Occipital lobe (tissue), 2 donors: Measurements from ENCODE around the gene SMIM41. TPM values are rescaled to one million over a fixed set of nuclear protein-coding genes. Genes with fewer than 3 reads are reported as not detected.

Experiments used
- DNase-seq: peaks from one replicate; lab custom pipeline; 2025; lab: John Stamatoyannopoulos, UW
- total RNA-seq: library from RNA; depleted of rRNA; stranded (reverse); fragments of >200 nt; gene quantifications from one replicate; pipeline ENCODE4 v1.2.3, GENCODE V29; 2014

SMIM41 gene
- total RNA-seq, result not detected

DNA sequence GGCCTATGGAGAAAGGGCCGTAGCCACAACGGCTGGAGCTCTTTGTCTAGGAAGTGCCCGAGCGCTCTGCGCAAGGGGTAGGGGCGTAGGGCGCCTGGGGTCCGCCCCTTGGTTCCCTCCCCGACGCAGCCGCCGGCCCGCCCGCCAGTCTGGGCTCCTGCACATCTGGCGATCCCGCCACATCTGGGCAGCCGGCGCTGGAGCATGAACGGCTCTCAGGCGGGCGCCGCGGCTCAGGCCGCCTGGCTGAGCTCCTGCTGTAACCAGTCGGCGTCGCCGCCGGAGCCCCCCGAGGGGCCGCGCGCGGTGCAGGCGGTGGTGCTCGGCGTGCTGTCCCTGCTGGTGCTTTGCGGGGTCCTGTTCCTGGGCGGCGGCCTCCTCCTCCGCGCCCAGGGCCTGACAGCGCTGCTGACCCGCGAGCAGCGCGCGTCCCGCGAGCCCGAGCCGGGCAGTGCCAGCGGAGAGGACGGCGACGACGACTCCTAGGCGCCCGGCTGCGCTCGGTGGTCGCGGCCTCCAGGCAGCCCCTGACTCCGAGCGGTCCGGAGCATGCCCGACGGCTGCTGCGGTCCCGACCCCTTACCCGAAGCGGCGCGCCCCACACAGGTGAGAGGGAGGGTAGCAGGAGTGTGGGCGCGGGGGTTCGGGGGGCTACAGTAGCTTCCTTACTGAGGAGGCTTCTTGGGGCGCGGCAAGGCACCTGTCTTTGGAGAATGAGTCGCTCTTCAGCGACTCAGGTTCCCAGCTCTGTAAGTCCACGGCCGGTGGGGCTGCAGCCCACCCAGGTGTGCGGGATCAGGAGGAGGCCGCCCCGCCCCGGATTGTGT lies at the start of gene SMIM41:
SMIM41 (plus strand) TSS at position 129 of the 827 bp plus-strand sequence; CDS start at position 205, 76 bp downstream.
- no peak for DNase-seq

DNA sequence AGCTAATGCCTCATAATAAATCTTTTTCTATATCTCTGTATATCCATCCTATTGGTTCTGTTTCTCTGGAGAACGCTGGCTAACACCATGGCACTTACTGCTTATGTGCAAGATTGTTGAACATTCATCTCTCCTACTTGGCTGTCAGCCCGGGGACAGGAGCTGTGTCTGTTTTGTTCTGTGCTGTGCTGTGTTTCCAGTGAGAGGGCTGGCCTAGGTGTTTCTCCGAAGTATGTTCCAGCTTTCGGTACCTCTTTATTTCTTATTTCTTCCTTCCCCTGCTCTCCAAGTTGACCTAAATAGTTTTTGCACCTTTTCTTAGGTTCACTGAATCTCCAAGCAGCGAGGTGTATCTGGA lies 47.1 kb upstream of the SMIM41 start:
- DNase-seq, result peak; percentile 44

DNA sequence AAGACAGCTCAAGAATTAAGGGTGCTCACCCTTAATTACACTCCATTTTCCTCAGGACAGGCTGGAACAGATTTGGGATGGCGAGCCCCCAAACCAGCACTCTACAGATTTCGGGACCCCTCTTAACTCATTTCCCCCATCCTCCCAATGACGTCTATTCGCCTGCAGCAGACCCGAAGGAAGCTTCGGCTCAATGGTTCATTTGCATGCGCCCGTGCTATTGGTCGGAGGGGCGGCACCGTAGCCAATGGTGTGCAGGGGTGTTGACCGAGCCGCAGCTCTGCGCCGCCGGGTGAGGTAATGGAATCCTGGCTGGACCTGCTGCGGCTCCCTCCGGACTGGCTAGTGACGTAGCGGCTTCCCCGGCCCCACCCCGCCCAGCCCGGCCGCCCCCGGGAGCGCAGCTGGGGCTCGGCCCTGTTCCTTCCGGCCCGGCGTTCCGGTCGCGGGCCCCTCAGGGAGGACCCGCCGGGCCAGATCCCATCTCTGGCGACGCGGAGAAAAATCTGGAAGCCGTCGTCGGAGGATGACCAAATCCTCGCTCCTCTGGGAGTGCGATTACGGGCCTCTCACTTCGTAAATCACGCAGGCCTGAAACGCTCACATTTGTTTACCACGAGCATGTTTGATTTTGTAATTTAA lies 46.6 kb upstream of the SMIM41 start:
- peak; percentile 95 for DNase-seq

DNA sequence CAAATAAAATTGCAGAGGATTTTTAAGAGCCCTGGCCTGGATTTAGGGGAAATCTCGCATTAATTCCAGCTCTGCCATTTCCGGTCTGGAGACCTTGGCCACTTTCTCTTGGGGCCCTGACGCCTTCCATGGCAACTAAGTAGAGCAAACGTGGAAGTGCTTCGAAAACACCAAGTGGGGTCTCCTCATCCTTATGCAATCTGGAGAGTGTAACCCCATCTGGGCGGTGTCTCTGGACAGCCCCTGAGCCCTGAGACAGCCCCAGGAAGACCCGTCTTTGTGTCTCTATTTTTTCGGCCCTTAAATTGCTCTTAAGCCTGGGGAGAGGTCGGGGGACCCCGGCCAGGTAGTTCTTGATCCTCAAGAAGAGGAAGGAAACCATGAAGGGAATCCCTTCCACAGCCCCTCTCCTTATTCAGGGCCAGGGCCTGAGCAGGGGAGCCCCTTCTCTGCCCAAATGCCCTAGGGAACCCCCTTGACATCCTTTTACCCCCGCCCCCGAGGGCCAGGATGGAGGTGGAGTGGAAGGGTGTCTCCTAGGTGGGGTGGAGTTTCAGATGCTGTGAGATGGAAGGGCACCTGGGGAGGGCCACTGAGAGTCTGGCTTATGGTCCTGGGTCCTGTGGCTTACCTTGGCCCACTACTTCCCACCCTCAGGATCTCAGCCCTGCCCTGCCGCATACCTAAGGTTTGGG lies 45.9 kb upstream of the SMIM41 start:
- DNase-seq, result no peak

DNA sequence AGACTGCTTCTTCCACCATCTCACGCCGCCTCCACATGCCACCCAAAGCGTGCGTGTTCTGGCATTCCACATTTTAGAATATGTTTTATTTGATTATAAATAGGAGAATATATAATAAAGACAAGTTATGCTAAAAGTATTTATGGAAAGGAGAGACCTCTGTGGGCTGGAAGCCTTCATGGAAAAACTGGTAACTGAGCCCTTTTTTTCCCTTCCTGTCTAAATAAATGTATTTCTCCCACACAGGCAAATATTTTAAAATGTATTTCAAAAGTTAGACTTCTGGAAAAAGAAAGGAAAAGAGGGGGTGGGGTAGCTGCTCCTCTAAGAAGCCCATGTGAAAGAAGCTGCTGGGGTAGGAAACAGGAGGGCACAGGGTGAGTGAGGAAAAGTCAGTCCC lies 44.3 kb upstream of the SMIM41 start:
- DNase-seq, result no peak

DNA sequence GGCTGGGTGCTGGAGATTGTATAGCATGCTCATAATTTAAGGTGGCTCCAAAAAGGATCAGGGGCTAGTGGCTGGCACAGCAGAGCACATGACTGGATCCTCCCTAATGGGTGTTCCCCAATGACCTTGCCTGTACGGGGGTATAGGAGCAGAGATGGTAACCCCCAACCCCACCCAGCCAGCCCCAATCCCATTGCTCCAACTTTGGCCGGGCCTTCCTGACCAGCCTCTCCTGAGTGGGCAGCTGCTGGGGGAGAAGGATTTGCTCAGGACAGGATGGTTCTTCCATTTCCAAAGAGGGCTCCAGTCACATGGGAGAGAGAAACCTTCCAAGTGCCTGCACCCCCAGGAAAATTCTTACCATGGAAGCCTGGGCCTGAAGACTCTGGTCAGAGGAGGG lies 43.6 kb upstream of the SMIM41 start:
- DNase-seq, result no peak

DNA sequence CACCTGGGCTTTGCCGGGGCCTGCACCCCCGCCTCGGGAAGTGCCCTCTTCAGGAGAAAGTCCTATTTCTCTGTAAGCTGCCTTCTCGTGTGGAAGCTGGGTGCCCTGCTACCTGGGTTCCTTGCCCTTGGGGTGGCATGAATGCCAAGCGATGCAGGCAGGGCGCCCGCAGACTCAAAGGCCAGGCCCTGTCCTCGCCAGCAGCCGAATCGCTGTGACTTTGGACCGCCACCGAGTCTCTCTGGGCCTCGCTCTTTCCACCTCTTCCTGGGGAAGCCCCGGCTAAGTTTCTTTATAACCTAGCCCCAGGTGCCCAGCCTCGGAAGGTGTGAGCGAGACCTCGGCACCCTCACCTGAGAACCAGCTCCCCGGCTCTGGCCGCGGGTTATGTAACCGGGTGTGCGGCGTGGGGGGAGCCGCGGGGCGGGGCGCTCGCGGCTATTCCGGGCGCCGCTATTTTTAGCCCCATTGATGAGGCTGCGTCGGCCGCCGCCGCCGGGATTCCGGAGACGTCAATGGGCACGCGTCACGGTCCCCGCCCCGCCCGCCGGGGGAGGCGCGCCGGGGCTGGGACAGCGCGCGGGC lies 42.8 kb upstream of the SMIM41 start:
- DNase-seq, result peak; percentile 49

DNA sequence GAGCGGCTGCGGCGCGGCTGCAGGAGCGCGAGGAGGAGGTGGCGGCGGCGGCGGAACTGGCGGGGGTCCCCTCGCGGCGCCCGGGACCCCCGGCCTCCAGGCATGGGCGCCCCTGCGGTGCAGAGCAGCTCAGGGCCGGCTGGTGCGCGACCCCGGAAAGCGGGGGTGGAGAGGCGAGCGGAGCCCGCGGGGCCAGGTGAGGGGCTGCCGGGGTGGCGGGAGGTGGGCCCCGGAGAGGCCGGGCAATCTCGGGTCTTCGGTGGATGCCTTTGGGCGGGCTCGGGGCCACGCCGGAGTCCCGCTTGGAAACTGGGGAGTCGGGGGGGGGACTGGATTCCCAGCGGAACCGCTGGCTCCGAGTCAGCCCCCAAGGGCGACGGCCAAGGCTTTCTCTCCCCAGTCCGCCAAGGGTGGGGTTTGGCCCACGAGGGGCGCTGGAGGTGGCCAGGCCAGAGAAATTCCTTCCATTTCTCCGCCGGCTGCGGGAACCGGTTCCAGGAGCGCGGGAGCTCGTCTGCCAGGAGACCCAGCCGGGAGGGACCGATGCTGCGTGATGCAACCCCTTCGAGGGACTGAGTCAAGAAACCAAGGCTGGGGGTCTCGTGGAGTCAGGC lies 42.1 kb upstream of the SMIM41 start:
- DNase-seq, result no peak

DNA sequence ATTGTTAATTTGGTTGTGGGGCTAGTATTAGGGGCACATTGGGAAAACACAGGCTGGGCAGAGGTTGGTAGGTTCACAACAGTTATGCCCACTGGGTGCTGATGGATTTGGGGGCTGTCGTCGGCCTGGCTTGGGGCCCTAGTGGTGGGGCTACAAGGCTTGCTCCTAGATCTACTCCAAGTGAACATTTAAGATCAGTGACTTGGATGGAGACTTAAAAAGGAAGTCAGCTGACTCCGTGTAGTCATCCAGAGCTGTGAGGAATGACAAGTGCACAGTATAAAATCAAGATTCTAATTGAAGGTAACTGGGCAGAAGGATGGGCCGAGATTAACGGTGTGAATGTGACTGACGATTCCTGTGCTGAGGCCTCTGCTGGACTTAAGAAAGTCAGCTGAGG lies 41.1 kb upstream of the SMIM41 start:
- DNase-seq, result no peak

DNA sequence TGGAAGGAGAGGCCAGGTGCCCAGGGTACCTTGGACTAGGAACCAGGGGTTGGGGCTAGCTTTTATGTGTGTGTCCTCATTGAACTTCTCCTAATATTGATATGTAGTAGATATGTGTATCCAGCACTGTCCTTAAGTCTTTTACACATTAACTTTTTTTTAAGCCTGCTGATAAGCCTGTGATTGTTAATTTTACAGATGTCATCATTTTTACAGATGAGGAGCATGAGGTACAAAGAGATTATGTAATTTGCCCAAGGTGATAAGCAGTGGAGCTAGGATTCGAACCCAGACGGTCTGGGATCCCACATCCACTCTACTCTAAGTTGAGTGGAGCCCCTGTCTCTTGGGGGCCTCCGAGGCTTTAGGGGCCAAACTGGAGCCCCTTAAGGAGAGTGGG lies 38.5 kb upstream of the SMIM41 start:
- no peak for DNase-seq

DNA sequence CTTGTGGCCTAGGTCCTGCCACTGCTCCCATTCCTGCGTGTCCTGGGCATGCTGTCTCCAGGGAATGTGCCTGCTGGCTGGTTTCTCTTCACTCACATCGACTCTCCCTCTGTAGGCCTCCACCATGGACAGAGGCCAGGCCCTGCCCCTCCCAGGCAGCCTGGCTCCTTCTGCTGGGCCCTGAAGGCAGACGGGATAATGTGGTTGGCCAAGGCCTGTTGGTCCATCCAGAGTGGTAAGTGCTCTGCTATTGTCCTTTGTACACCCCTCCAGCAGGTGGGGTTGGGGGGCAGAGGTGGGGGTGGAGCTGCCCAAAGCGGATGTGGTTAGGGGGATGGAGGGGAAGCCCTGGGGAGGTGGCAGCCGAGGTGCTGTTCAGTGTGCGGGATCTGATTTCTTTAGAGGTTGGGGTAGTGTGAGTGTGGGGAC lies 37.8 kb upstream of the SMIM41 start:
- DNase-seq, result no peak

DNA sequence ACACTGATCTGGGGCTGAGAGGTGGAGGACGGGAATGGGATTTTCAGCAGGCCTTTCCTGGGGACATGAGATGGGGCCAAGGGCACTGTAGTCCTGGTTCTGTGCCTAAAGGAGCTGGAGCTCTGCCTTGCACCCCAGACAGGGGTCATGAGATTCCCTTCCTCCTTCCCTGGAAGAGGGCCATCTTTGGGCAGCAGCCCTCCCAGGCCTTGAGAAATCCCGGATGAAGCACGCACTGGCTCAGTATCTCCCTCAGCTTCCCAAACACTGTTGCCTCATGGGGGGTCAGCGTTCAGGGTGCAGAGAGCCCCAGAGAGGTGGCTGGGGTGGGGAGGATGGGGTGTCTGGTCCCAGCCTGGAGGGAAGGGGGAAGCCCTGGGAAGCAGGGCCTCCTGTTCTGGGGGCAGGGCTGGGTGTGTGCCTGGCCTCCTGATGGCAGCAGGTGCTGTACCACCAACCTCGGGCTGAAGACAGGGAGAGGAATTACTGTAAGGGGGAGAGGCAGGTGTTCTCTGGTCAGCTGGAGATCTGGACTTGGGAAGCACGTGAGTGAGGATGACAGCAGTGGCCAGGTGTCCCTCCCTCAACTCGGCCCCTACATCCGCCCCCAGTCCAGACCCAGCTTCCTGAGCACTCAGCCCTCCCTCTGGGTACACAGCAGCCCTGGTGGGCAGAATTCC lies 36.7 kb upstream of the SMIM41 start:
- DNase-seq, result no peak

DNA sequence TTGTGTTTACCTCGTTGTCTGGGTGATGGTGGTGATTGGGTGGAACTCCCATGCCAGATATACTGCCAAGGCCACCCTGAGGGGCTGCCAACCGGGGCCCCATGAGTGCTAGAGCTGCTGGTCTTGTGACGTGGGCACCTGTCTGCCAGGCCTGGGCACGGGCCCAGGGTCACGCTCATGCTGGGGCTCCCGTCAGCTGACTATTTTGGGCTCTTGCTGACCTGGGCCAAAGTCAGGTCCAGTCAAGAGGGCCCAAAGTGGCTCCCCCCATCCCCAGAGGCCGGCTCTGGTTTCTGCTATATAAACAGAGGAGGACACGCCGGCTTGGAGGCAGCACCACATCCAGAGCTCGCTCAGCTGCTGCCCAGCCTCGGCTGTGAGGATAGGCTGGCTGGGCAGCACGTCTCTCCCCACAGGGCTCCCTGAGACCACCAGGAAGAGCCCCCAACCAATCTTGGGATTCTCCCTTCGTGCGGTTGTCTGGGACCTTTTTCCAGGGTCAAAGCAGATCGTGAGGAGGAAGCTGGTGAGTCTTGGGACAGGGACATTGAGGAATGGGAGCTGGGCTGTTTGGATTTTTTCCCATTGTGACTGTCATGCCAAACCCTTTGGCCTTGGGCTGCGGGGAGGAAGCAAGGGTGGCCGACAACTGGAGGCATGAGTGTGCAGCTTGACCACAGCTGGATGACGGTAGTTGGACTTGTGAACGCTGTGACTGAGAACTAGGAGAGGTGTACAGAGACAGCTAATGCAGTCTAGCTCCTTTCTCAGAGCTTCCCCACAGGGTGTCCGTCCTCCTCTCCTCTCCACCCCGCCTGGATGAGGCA lies 35.9 kb upstream of the SMIM41 start:
- DNase-seq, result no peak

DNA sequence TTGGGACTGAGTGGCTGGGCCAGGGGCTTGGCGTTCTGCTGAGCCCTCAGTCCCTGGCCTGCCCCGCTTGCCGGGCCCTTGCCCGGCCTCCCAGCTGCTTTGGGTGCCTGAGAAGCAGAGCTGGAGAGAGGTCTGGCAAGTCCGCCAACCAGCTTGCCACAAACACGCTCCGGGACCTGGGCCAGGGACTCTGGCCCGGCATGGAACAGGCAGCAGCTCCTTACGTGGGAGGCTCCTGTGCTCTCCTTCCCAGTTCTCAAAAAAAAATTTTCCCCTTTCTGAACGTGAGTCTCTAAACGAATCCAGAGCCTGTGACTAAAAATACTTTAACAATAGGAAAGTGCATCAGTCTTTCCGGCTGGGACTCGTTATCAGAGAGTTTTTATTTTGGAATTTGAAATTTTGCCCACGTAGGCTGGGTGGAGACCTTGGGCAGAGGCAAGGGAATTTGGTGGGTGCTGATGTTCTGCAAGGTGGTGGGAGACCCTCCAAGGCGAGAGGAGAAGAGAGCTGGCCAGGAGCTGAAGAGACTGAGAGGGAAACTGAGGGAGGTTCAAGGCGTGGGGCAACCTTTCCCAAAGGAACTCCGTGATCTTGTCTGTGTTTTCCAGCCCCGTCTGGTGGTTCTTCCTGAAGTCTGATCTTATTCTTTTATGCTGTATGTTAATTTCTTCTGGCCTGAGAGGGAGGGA lies 35.1 kb upstream of the SMIM41 start:
- peak; percentile 57 for DNase-seq

DNA sequence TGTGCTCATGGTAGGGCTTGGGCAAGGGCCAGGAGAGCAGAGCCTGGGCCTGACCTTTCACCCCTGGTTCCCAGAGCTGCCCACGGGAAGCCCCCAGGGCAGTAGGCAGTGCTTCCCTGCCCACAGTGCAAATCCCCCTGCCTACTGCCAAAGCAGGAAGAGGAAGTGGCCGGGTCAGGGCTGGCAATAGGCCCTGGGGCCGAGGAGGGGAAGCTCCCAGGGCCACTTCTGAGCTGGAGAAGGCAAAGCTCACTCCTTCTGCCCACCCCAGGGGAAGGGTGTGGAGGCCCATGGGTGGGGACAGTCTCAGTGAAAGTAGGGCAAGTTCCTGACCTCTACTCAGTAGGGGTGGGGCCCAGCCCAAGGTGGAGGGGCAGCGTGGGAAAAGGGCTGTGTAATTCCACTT lies 33.7 kb upstream of the SMIM41 start:
- DNase-seq, result no peak

DNA sequence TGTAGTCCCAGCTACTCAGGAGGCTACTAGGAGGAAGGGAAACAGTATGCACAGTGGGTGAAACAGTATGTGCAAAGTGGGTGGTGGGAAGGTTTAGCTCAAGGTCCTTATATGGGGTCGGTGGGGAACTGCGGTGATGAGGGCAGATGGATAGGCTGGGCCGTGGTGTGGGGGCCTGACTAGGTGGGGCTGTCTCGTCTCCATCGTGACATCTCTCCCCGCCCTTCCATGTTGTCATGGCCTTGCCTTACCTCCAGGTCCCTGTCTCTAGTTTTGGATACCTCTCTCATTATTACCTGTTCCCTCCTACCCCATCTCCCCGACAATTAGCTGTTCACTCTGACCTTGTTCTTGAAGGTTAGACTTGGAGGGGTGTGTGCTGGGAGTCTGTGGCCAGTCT lies 32.6 kb upstream of the SMIM41 start:
- no peak for DNase-seq

DNA sequence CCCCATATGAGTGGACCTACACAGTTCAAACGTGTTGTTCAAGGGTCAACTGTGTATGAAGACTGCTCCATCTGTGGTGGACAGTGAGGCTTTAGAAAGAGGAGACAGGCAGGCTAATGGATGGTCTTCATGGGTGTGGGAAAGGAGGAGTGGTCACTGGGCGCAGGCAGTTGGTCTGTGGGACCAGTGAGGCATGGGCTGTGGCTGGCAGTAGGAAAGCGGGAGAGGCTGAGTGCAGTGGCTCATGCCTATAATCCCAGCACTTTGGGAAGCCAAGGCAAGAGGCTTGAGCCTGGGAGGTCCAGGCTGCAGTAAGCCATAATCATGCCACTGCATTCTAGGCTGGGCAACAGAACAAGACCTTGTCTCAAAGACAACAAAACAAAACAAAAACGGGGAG lies 30.2 kb upstream of the SMIM41 start:
- no peak for DNase-seq

DNA sequence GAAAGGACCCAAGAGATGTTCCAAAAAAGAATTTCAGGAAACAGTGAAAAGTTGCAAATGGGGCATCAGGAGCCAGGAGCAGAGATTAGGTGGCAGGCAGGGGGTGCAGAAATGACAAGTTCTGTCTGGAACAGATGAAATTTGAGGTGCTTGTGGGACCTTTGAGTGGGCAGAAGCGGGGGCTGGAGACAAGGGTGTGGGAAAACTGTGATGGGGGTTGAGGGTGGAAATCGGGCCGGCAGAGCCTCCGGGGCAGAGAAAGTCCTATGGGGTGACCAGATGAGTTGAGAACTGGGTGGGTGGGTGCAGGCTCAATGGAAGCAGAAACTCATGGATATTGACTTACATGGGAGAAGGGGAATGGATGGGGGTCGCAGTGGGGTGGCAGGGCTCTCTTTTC lies 29.8 kb upstream of the SMIM41 start:
- DNase-seq, result no peak

DNA sequence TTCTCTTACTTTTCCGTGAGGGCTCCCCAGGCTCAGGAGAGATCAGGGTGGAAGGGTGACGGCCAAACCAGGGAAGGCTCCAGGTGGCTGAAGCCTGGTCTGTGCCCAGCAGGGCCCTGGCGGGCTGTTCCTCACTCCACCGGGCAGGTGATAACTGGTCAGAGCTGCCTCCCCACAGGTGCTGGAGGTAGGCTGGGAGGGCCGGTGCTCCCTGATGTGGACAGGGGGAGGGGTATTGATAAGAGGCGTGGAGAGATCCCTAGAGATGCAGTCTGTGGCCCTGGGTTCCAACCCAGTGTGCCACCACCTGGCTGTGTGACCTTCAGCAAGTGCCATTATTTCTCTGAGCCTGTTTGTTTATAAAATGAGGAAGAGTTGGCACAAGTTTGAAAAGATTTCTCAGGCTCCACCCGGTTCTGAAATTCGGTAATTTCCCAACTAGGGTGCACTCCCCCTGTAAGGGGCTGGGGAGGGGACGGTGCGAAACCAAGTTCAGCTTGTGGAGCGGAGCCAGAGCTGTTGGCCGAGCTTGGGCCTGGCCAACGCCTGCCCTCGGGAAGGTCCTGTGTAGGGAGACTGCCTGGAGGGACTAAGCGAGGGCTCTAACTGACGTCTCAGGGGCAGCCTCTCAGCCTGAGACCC lies 29.3 kb upstream of the SMIM41 start:
- no peak for DNase-seq
